Immature natural killer cell (primary cell): ENCODE measurements around the gene DUSP9. TPM values are rescaled to one million over a fixed set of nuclear protein-coding genes. Genes with fewer than 3 reads are reported as not detected.

Experiments used
- DNase-seq, 3 donors: peaks; one replicate each; pipeline ENCODE4 v3.0.0; 2022; ENCODE audit warnings: mixed read lengths in 1 of 3
- H3K27ac Mint-ChIP-seq, 6 donors: one replicate each; pipeline ENCODE4 v1.8.0; 2020; ENCODE audit warnings: mixed read lengths in 6 of 6, mild to moderate bottlenecking in 5 of 6, inconsistent platforms in 4 of 6, moderate library complexity in 3 of 6
- H3K27me3 Mint-ChIP-seq, 3 donors: one replicate each; pipeline ENCODE4 v1.8.0; 2020 to 2021; ENCODE audit warnings: low read depth in 3 of 3, mild to moderate bottlenecking in 3 of 3, mixed read lengths in 3 of 3, moderate library complexity in 3 of 3, inconsistent platforms in 1 of 3
- H3K36me3 Mint-ChIP-seq, 3 donors: one replicate each; pipeline ENCODE4 v1.8.0; 2020; ENCODE audit warnings: mixed read lengths in 3 of 3, inconsistent platforms in 2 of 3, mild to moderate bottlenecking in 2 of 3
- H3K4me1 Mint-ChIP-seq, 2 donors: one replicate each; pipeline ENCODE4 v1.8.0; 2020; ENCODE audit warnings: inconsistent platforms in 2 of 2, mild to moderate bottlenecking in 2 of 2, mixed read lengths in 2 of 2, moderate library complexity in 1 of 2
- H3K4me3 Mint-ChIP-seq, 5 donors: one replicate each; pipeline ENCODE4 v1.8.0; 2020; ENCODE audit warnings: mild to moderate bottlenecking in 5 of 5, mixed read lengths in 5 of 5, inconsistent platforms in 3 of 5, moderate library complexity in 3 of 5
- H3K9me3 Mint-ChIP-seq, 6 donors: one replicate each; pipeline ENCODE4 v1.8.0; 2020; ENCODE audit warnings: mild to moderate bottlenecking in 6 of 6, mixed read lengths in 6 of 6, inconsistent platforms in 4 of 6, moderate library complexity in 3 of 6
- polyA plus RNA-seq, 3 donors: library from polyadenylated mRNA; unstranded; fragments of 300-500 nt; fragmentation: Illumina TruSeq; gene quantifications; one replicate each; pipeline ENCODE4 v1.2.3, GENCODE V29; 2021

DUSP9 gene
- polyA plus RNA-seq, 3 donors from 2014 or later, result not detected

DNA sequence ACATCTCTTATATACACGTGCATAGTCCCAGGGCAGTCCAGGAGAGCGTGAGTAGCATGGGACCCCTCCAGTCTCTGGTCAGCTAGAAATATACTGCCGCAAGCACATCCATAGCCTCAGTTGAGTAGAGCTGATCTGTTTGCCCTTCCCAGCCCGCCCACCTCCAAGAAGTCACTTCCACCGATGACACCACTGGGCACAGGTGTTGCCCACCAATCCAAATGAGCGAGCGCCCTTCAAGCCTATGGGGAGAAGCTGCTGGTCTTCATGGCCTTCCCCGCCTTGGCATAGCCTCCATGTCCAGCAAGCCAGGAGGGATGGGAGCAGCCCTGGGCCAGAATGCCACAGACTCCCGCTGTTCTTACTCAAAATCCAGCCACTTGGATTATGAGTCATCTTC, 10.2 kb downstream of the DUSP9 start:
- DNase-seq, result no peak
- Mint-ChIP-seq H3K4me3 (no peak overlapping the region), H3K36me3 (no peaks in the 10 kb centered on the region), H3K4me1 (no peaks in the 10 kb centered on the region), H3K9me3 (no peaks in the 10 kb centered on the region), H3K27me3 (peaks cover 5 to 18% (median 6%) of the 10 kb centered on the region in 3 donors), H3K27ac (no peak overlapping the region)

DNA sequence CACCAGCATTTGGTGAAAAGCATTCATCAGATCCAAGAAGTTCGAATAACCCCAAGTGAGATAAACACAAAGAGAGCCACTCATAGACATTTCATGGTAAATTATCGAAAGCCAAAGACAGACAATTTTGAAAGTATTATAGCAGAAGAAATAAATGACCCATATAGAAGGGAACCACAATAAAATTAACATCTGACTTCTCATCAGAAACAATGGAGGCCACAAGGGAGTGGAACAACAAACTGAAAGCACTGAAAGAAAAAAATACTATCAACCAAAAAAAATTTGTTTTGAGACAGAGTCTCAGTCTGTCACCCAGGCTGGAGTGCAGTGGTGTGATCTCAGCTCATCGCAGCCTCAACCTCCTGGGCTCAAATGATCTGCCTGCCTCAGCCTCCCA, 12.3 kb downstream of the DUSP9 start:
- Mint-ChIP-seq H3K9me3 (no peaks in the 10 kb centered on the region), H3K27ac (no peak overlapping the region), H3K4me1 (no peaks in the 10 kb centered on the region), H3K36me3 (no peaks in the 10 kb centered on the region), H3K4me3 (no peak overlapping the region), H3K27me3 (peaks cover 6 to 22% (median 9%) of the 10 kb centered on the region in 3 donors)
- no peak for DNase-seq

DNA sequence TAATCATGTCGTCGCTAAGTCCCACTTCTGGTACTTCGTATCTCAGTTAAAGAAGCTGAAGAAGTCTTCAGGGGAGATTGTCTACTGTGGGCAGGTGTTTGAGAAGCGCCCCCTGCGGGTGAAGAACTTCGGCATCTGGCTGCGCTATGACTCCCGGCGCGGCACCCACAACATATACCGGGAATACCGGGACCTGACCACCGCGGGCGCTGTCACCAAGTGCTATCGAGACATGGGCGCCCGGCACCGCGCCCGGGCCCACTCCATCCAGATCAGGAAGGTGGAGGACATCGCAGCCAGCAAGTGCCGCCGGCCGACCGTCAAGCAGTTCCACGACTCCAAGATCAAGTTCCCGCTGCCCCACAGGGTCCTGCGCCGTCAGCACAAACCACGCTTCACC, 15.3 kb downstream of the DUSP9 start:
- Mint-ChIP-seq H3K27ac (no peak overlapping the region), H3K4me1 (no peaks in the 10 kb centered on the region), H3K4me3 (peak overlapping the region in 3 of 5 donors; percentile 42 to 61 (median 51)), H3K9me3 (no peaks in the 10 kb centered on the region), H3K36me3 (no peaks in the 10 kb centered on the region), H3K27me3 (peaks cover 7 to 23% (median 13%) of the 10 kb centered on the region in 3 donors)
- DNase-seq, result peak; percentile 30 to 55 (median 40)

DNA sequence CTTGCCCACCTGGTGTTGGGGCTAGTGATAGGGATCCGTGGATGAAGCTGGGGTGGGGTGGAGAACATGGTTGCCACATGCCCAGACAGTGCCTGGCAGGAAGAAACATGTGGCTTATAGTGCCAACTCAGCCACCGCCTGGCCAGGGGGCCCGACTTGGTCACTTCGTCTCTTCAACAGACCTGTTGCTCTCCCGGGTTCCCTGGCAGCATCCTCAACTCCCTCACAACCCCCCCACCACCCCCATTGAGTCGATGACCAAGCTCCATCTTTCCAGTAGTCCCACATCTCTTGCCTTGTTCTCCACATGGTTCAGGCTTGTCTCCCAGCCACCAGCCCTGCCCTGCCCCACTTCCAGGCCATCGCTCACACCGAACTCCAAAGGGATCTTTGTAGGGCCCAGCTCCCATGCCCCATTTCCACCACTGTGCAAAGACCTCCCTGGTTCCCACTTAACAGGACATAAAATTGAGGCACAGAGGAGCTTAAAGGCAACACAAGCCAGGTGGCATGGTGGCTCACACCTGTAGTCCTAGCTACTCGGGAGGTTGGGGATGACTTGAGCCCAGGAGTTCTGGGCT, 18.8 kb downstream of the DUSP9 start:
- Mint-ChIP-seq H3K4me3 (no peak overlapping the region), H3K27me3 (peaks cover 6 to 18% (median 14%) of the 10 kb centered on the region in 3 donors), H3K27ac (no peak overlapping the region), H3K9me3 (no peaks in the 10 kb centered on the region), H3K4me1 (peaks cover 3 to 7% of the 10 kb centered on the region in 2 donors), H3K36me3 (no peaks in the 10 kb centered on the region)
- DNase-seq, result no peak

DNA sequence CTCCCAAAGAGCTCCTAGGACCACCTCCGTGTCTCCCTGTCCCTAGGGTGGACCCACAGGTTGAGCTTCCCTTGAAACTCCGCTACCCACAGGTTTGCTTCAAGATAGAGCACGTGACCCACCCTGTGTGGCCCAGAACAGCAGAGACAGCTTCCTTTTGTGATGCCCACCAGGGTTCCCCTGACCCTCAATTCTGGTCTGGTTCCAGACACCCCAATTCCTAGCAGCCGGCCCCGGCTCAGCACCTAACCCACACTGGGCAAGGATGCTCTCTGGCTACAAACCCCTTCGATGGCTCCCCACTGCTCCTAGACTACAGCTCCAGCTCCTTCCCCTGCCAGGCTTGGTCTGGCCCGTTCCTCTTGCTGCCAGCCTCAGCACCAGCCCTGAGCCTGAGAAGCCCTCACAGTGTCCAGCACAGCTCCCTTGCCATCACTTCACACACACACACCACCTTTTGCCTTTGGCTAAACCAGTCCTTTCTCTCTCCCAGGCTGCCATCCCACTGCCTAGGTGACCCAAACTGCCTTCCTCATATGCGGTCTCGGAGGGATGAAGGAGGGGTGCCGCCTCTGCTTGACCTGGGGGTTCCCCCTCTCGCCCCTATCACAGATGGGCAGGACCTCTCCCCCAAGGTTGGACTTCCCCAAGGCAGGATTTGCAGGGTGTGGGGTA, 20.4 kb downstream of the DUSP9 start:
- peaks cover 3 to 7% of the 10 kb centered on the region in 2 donors for H3K4me1 Mint-ChIP-seq
- H3K4me3 Mint-ChIP-seq, result peak overlapping the region in 4 of 5 donors; percentile 12 to 73 (median 66)
- peak in 1 of 3 donors; percentile 10 for DNase-seq
- peaks cover 2 to 12% (median 6%) of the 10 kb centered on the region in 3 donors for H3K27me3 Mint-ChIP-seq
- H3K27ac Mint-ChIP-seq, result peak overlapping the region in 1 of 6 donors; percentile 13
- H3K36me3 Mint-ChIP-seq, result no peaks in the 10 kb centered on the region
- H3K9me3 Mint-ChIP-seq, result no peaks in the 10 kb centered on the region

DNA sequence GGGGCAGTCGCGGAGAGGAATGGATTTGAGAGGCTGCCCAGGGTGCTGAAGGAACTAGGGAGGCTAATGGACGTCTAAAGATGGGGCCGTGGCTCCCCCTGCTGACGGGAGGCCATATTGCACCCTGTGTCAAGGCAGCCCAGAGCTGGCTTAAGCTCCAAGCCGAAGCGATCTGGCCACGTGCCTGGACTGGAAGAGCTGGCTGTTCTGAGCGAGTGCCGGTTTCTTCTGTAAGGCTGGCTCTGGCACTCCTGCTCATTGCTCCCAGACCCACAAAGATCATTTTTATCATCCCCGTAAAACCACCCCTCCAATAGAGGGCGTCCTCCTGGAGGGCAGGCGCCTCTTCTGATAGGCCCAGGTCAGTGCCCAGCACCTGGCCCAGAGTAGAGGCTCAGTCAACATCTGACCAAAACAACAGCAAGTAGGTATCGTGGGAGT, 21.0 kb downstream of the DUSP9 start:
- Mint-ChIP-seq H3K27ac (peak overlapping the region in 1 of 6 donors; percentile 13), H3K9me3 (no peaks in the 10 kb centered on the region), H3K4me3 (peak overlapping the region in 4 of 5 donors; percentile 12 to 73 (median 66)), H3K4me1 (peaks cover 3 to 7% of the 10 kb centered on the region in 2 donors), H3K27me3 (peaks cover 2 to 12% (median 5%) of the 10 kb centered on the region in 3 donors), H3K36me3 (no peaks in the 10 kb centered on the region)
- peak; percentile 54 to 64 (median 63) for DNase-seq

DNA sequence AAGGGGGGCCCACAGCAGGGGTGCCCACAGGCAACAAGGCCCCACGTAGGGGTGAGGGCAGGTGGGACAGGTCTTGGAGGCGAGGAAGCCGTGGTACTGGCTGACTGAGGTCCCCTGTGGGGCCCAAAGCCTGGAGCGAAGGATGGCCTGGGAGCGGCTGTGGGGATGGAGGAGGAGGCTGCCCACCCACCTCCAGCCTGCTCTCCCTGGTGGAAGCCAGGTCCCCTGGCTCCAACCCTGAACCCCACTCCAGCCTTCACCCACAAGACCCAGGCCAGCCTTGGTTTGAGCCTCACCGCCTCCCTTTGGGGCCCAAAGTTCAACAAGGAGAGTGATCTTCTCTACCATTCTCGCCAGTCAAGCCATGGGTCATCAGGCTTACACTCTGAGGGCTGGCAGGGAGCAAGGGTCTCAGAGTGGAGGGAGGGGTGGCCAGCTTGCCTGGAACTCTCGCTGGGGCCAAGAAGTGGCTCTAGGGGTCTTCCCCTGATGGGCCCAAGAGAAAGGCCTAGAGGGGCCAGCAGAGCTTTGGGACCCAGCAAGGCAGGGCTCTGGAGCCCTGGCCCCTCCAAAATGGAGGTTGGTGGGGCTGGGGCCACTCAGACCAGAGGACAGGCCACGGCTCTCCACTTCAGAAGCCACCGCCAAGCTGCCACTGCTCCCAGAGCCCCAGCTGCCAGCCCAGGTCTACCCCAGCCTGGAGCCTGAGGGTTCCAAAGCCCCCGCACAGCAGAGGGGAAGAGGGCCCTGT, 21.6 kb downstream of the DUSP9 start:
- no peak overlapping the region for H3K4me3 Mint-ChIP-seq
- no peak overlapping the region for H3K27ac Mint-ChIP-seq
- H3K4me1 Mint-ChIP-seq, result peaks cover 3 to 7% of the 10 kb centered on the region in 2 donors
- no peaks in the 10 kb centered on the region for H3K36me3 Mint-ChIP-seq
- no peak for DNase-seq
- peaks cover 2 to 12% (median 5%) of the 10 kb centered on the region in 3 donors for H3K27me3 Mint-ChIP-seq
- no peaks in the 10 kb centered on the region for H3K9me3 Mint-ChIP-seq

DNA sequence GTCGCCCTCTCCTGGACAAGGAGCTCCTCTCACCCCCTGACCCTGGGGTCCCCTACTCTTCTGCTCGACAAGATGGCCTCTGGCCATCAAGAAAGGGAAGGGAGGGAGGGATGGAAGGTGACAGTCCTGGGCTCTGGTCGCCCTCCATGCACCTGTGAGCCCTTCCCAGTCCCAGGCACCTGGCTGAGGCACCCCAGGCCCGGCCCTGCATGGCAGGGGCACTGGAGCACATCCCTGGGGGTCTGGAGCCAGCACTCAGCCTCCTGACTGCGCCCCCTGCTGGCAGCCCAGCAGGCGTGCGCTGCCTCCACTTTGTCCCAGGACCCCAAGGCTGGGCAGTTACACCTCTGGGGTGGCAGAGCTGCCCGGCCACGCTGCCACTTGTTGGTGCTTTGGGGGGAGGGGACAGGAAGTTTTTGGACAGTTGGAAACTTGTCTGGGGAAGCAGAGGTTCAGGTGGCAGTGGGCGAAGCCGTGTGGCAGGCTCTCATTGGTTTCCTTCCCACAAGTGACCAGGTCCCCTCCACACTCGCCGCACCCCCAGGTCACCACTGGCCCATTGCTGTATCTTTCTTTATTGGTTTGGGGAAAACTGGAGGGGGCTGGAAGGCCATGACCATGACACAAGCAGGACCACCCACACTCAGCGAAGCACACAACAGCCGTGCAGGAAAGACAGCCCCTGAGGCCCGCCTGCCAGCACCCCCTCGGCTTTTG, 22.3 kb downstream of the DUSP9 start:
- Mint-ChIP-seq H3K9me3 (no peaks in the 10 kb centered on the region), H3K36me3 (no peaks in the 10 kb centered on the region), H3K4me3 (no peak overlapping the region), H3K27ac (no peak overlapping the region), H3K4me1 (peaks cover 5 to 7% of the 10 kb centered on the region in 2 donors), H3K27me3 (peaks cover 2 to 12% (median 8%) of the 10 kb centered on the region in 3 donors)
- DNase-seq, result peak; percentile 38 to 48 (median 41)

DNA sequence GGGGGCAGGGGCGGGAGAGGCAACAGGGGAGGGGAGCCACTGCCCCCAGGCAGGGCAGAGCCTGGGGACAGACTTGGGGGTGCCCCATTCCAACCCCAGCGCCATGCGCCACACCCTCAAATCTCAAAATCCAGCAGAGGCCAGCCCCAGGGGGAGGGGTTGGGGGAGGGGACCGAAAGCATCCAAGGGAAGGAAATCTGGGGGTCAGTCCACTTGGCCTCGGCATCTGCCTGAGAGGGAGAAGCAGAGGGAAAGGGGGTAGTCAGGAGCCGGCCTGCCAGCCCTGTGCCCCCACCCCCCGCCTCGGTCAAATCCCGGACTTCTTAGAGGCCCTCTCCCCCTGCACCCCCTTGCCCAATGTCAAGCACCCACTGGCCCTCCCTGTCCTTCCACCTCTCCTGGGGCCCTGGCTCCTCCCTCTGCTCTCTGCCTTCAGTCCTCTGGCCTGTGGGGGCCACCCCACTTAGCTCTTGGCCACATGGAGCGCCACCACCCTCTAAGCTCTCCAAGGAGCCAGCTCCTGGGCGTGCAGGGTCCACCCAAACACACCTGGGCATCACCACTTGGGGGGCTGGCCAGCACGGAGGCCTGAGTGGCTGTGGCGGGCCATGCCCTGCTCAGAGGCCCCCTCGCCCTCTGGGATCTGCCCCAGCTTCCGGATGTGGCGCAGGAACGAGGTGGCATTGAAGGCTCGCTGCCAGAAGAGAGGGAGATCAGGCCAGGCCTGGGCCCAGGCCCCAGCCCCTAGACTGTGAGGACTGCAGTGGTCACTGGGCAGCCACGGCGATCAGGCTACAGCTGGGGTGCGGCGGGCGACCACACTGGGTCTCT, 23.1 kb downstream of the DUSP9 start:
- Mint-ChIP-seq H3K9me3 (no peaks in the 10 kb centered on the region), H3K27ac (no peak overlapping the region), H3K4me1 (peaks cover 5 to 7% of the 10 kb centered on the region in 2 donors), H3K27me3 (peaks cover 3 to 15% (median 13%) of the 10 kb centered on the region in 3 donors), H3K36me3 (no peaks in the 10 kb centered on the region), H3K4me3 (no peak overlapping the region)
- DNase-seq, result no peak

DNA sequence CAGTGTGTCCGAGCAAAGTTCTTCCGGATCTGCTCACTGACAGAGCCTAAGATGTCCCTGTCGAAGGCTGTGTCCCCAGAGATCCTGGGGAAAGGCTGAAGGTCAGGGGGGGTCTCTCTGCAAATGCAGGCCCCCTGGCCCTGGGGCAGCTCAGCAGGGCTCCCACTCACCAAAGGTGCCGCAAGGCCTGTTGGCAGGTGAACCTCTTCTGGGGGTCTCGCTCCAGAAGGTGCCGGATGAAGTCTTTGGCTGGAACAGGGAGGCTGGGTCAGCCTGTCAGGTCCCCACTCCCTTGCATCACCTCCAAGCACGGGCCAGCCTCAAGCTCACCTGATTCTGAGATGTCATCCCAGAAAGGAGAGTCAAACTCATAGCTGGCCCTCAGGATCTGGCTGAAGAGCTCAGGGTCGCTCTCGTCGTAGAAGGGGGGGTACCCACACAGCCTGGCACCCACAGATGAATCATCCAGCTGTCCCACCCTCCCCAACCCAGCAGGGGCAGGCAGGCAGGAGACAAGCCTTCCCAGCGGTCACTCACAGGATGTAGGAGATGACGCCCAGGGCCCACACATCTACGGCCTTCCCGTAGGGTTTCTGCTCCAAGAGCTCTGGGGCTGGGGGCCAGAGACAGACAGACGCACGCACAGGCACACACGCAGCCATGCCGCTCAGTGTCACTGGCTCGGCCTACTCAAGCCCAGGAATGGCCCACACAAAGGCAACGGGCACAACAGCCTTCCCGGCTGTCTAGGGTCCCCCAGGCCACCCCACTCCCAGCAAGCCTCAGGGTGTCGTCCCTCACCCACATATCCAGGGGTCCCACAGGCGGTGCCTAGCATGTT, 24.0 kb downstream of the DUSP9 start:
- Mint-ChIP-seq H3K9me3 (no peaks in the 10 kb centered on the region), H3K27ac (no peak overlapping the region), H3K4me1 (peaks cover 5 to 7% of the 10 kb centered on the region in 2 donors), H3K27me3 (peaks cover 3 to 18% (median 13%) of the 10 kb centered on the region in 3 donors), H3K36me3 (no peaks in the 10 kb centered on the region), H3K4me3 (no peak overlapping the region)
- DNase-seq, result no peak

DNA sequence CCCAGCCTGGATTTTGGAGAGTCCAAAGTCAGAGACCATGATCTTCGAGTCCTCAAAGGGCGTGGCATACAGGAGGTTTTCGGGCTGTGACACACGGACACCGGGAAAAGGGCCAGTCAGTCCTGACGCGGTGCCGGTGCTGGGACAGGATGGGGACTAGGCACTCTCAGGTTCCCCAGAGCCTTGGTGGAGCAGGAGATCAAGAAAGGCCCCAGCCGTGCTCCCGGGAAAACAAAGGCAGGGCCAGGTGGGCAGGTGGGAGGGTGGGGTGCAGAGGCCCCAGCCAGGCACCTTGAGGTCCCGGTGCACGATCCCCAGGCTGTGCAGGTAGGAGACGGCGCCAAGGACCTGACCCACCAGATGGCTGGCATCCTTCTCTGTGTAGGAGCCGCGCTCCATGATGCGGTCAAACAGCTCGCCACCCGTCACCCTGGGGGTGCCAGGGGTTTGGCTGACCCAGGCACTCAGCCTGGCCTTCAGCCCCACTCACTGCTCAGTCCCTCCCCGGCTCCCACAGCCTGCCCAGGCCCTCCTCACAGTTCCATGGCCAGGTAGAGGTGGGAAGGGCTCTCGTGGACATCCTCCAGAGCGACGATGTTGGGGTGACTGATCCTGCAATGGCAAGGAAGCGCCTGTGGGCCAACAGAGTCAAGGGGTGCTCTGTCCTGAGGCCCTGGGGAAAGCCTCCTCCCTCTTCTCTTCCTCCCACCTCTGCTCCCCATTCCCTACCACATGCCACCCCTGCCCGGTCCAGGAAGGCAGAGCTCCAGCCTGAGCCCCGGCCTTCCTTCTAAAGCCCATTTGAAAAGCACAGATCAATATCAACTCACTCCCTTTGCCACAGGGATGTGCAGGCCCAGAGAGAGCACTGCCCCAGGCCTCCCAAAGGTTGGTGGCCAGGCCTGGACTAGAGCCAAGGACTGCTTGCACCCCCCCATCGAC, 24.9 kb downstream of the DUSP9 start:
- no peak for DNase-seq
- H3K4me1 Mint-ChIP-seq, result peaks cover 5 to 7% of the 10 kb centered on the region in 2 donors
- H3K9me3 Mint-ChIP-seq, result no peaks in the 10 kb centered on the region
- H3K36me3 Mint-ChIP-seq, result no peaks in the 10 kb centered on the region
- no peak overlapping the region for H3K27ac Mint-ChIP-seq
- H3K27me3 Mint-ChIP-seq, result peaks cover 3 to 20% (median 10%) of the 10 kb centered on the region in 3 donors
- no peak overlapping the region for H3K4me3 Mint-ChIP-seq
